ENCODE data around the gene TNRC18.

DNA sequence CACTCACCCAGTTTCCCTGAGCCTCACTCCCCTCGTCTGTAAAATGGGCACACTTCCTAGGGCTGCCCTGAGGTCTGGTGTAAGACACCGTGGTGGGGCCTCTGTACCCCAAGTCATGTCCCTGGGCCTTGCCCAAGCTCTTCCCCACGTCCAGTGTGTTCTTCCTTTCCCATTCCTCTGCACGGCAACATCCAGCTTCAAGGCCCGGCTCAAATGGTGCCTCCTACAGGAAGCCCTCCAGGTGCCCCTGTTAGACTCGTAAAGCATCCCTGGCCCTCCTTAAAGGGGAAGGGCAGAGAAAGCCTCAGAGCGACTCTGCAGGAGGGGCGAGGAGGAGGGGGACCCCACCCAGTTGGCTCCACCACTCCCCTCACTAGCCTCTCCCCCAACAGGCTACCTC is 132.3 kb downstream of the TNRC18 start:
- TF ChIP-seq CTCF (IDR thresholded peaks at IDR 0.05; ENCODE audit: control extremely low read depth in 1 of 3, insufficient read depth in 1 of 3, low read depth in 1 of 3, low read length in 3 of 3) (no peak), CEBPB (IDR thresholded peaks at IDR 0.05; ENCODE audit: low read depth, low read length) (no peak), SIRT6 (IDR thresholded peaks at IDR 0.05; ENCODE audit: low read length) (no peak), POLR2AphosphoS5 (IDR thresholded peaks at IDR 0.05; ENCODE audit: low read depth, low read length) (no peak), TAF1 (IDR thresholded peaks at IDR 0.05; ENCODE audit: low read depth, low read length) (no peak), NRF1 (IDR thresholded peaks at IDR 0.05; ENCODE audit: low read depth, low read length) (no peak), FOSL1 (IDR thresholded peaks at IDR 0.05; ENCODE audit: insufficient read depth, low read depth, low read length) (no peak), EZH2 (IDR thresholded peaks at IDR 0.05; ENCODE audit: low read depth, low read length, severe bottlenecking) (no peak), EGR1 (IDR thresholded peaks at IDR 0.05; ENCODE audit: borderline replicate concordance, low read depth, low read length) (no peak), NANOG (IDR thresholded peaks at IDR 0.05; ENCODE audit: insufficient read depth, low read depth, low read length, poor library complexity, severe bottlenecking) (no peak), SUZ12 (IDR thresholded peaks at IDR 0.05; ENCODE audit: low read length) (no peak), USF2 (IDR thresholded peaks at IDR 0.05; ENCODE audit: low read length) (no peak), EP300 (IDR thresholded peaks at IDR 0.05; ENCODE audit: borderline replicate concordance in 1 of 2, low read depth in 2 of 2, low read length in 2 of 2) (no peak)
